ENCODE data around the gene PAN3. TPM values are rescaled to one million over a fixed set of nuclear protein-coding genes. Genes with fewer than 3 reads are reported as not detected.

Gene PAN3
- total and polyA plus RNA-seq, 2 of the 8 experiments (the other 6 are each of a cell fraction or from before 2014, with no cell fraction given): 12.7 to 39.3 TPM

- H3K56ac ChIP-seq (replicated peaks; ENCODE audit: insufficient read length, low read depth, low read length): no peak overlapping the region
- no peak overlapping the region for H2AFZ ChIP-seq (ENCODE audit: low read length)
- ChIA-PET POLR2A (ENCODE audit: partially characterized antibody) (no interaction called here), CTCF (ENCODE audit: partially characterized antibody) (interaction anchor here (0.6 kb wide), 1 partner anchor 283 kb away, joined by 3 read pairs; no protein-coding TSS in a partner anchor)
- no peak overlapping the region for H2BK12ac ChIP-seq (ENCODE audit: low read depth, low read length)
- H3K79me2 ChIP-seq (ENCODE audit: control insufficient read depth in 1 of 2, insufficient read depth in 2 of 2, low read length in 2 of 2): no peaks in the 10 kb centered on the region
- no peaks in the 10 kb centered on the region for H3K9me3 ChIP-seq (ENCODE audit: insufficient read depth in 2 of 2, low read depth in 1 of 2, low read length in 1 of 2)
- H2BK120ac ChIP-seq (replicated peaks; ENCODE audit: low read depth, low read length): no peak overlapping the region
- no peak overlapping the region for H2BK15ac ChIP-seq (ENCODE audit: low read length)
- FAIRE-seq (no peak), DNase-seq (ENCODE audit: low read depth in 1 of 2, low spot score in 2 of 2) (no peak)
- H2BK20ac ChIP-seq (ENCODE audit: low read length): no peak overlapping the region
- H3K4me1 ChIP-seq (replicated peaks in 1 of 4; ENCODE audit: control insufficient read depth in 3 of 4, insufficient read depth in 4 of 4, low read length in 3 of 4): no peaks in the 10 kb centered on the region
- H3K4me2 ChIP-seq (ENCODE audit: insufficient read depth in 1 of 2, low read depth in 2 of 2, low read length in 2 of 2): no peak overlapping the region
- no peaks in the 10 kb centered on the region for H4K20me1 ChIP-seq (replicated peaks in 1 of 2; ENCODE audit: control insufficient read depth in 1 of 2, insufficient read depth in 2 of 2, low read length in 2 of 2)
- no peak overlapping the region for H3K9ac ChIP-seq (replicated peaks in 1 of 4; ENCODE audit: extremely low read depth in 1 of 4, low read depth in 3 of 4, low read length in 3 of 4)
- no peaks in the 10 kb centered on the region for H3K23me2 ChIP-seq (ENCODE audit: low read depth, low read length)
- no peaks in the 10 kb centered on the region for H3K27me3 ChIP-seq (replicated peaks in 1 of 4; ENCODE audit: control insufficient read depth in 3 of 4, extremely low read depth in 1 of 4, insufficient read depth in 3 of 4, low read length in 3 of 4)
- no peak overlapping the region for H3K4ac ChIP-seq (replicated peaks; ENCODE audit: insufficient read length, low read depth, low read length)
- no peak overlapping the region for H3K23ac ChIP-seq (ENCODE audit: insufficient read length)
- H4K8ac ChIP-seq (ENCODE audit: extremely low read depth, insufficient read depth, low read length): no peak overlapping the region
- H3K18ac ChIP-seq (ENCODE audit: extremely low read depth, low read length): no peak overlapping the region
- H2BK5ac ChIP-seq (ENCODE audit: low read depth, low read length): no peak overlapping the region
- no peak overlapping the region for H3K27ac ChIP-seq (ENCODE audit: low read depth, low read length)
- no peaks in the 10 kb centered on the region for H3K79me1 ChIP-seq (ENCODE audit: low read depth, low read length)
- 82% methylated on average over 6 of the region's 6 CpGs; no CpG with 5 or more reads in 1 of the 2 experiments for WGBS, 2 experiments (ENCODE audit: extremely low coverage in 1 of 2, insufficient coverage in 1 of 2, insufficient read length in 1 of 2, insufficient replicate concordance in 2 of 2, low coverage in 1 of 2, low lambda C conversion rate in 2 of 2, missing lambda C conversion rate in 1 of 2)
- no peak overlapping the region for H3K4me3 ChIP-seq (ENCODE audit: extremely low read depth in 1 of 4, insufficient read depth in 2 of 4, low read depth in 3 of 4, low read length in 4 of 4)
- H3K36me3 ChIP-seq (ENCODE audit: control insufficient read depth in 2 of 4, insufficient read depth in 4 of 4, low read length in 3 of 4): peaks cover 0 to 31% (median 12%) of the 10 kb centered on the region in 4 experiments; a peak in 6 of 8 replicates
- no peak overlapping the region for H4K5ac ChIP-seq (ENCODE audit: insufficient read length, low read depth, low read length)
- no peak overlapping the region for H4K91ac ChIP-seq (replicated peaks; ENCODE audit: insufficient read length, low read length)
- no peak overlapping the region for H3K14ac ChIP-seq (ENCODE audit: insufficient read length)
- H2AK5ac ChIP-seq (ENCODE audit: low read depth, low read length): no peak overlapping the region
- TF ChIP-seq SP1 (IDR thresholded peaks at IDR 0.05; ENCODE audit: low read depth, low read length): no peak
- TF ChIP-seq ASH2L (IDR thresholded peaks at IDR 0.05; ENCODE audit: low read length): no peak
- no peak for TF ChIP-seq SIX5 (IDR thresholded peaks at IDR 0.05; ENCODE audit: low read depth, low read length)
- no peak for TF ChIP-seq CTBP2 (IDR thresholded peaks at IDR 0.05; ENCODE audit: borderline replicate concordance, insufficient read depth, insufficient read length, low read length)
- TF ChIP-seq SP2 (IDR thresholded peaks at IDR 0.05; ENCODE audit: low read length): no peak
Measured at GRCh38 chr13:28338742-28339141, 200.4 kb downstream of the PAN3 start.
